ENCODE data around the gene FBXO45.

FBXO45 gene

DNA sequence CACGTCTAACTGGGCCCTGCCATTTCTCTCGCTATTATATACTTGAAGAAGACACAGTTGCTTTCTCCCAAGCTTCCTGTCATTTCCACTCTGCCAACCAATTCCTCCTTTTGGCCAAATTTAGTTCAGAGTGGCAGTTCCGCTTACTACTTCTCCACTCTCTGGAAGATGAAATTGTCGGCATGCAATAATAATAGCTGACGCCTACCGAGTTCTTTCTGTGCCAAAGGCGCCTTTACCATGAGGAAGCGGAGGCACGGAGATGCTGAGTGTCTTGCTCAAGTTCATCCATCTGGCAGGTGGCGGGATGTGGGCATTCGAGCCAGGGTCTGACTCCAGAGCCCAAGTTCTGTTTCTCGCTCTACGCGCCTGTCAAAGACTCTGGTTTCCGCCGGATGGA, 56.4 kb downstream of the FBXO45 start:
- no peak overlapping the region for H3K4me3 ChIP-seq (ENCODE audit: low read depth, low read length)
- TF ChIP-seq, protein P1, sequence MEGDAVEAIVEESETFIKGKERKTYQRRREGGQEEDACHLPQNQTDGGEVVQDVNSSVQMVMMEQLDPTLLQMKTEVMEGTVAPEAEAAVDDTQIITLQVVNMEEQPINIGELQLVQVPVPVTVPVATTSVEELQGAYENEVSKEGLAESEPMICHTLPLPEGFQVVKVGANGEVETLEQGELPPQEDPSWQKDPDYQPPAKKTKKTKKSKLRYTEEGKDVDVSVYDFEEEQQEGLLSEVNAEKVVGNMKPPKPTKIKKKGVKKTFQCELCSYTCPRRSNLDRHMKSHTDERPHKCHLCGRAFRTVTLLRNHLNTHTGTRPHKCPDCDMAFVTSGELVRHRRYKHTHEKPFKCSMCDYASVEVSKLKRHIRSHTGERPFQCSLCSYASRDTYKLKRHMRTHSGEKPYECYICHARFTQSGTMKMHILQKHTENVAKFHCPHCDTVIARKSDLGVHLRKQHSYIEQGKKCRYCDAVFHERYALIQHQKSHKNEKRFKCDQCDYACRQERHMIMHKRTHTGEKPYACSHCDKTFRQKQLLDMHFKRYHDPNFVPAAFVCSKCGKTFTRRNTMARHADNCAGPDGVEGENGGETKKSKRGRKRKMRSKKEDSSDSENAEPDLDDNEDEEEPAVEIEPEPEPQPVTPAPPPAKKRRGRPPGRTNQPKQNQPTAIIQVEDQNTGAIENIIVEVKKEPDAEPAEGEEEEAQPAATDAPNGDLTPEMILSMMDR (IDR thresholded peaks at IDR 0.05; ENCODE audit: low read depth, low read length, missing control alignments) = no peak
- DNase-seq (ENCODE audit: low read depth) = no peak

DNA sequence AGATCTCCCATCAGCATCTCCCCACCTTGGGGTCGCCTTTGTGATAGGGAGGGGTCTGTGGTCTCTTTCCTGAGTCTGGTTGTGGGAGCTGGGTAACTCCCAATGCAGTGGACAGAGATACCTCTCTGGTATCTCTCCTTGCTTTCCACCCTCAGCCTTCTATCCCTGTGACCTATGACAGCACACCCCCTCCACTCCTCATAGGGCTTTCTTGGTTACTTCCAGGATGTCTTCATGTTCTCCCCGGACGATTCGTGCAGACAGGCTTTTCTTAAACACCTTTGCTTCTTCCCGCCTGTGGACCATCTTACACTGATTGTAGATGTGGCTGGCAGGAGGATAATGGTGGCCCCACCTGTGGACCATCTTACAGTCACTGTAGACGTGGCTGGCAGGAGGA, 56.9 kb downstream of the FBXO45 start:
- TF ChIP-seq, protein P1 (IDR thresholded peaks at IDR 0.05; ENCODE audit: low read depth, low read length, missing control alignments) = no peak

GRCh38 chr3:196627918-196628231, 59.4 kb downstream of the FBXO45 start:
- TF ChIP-seq, protein P1 (IDR thresholded peaks at IDR 0.05; ENCODE audit: low read depth, low read length, missing control alignments) = no peak
- H3K4me3 ChIP-seq (ENCODE audit: low read depth, low read length) = no peak overlapping the region
- DNase-seq (ENCODE audit: low read depth) = no peak

More for the DNA sequence above, 56.9 kb downstream of the FBXO45 start:
- no peak overlapping the region for H3K4me3 ChIP-seq (ENCODE audit: low read depth, low read length)
- no peak for DNase-seq (ENCODE audit: low read depth)

GRCh38 chr3:196629228-196629627, 60.8 kb downstream of the FBXO45 start:
- no peak for DNase-seq (ENCODE audit: low read depth)
- TF ChIP-seq, protein P1 (IDR thresholded peaks at IDR 0.05; ENCODE audit: low read depth, low read length, missing control alignments) = no peak
- no peak overlapping the region for H3K4me3 ChIP-seq (ENCODE audit: low read depth, low read length)

DNA sequence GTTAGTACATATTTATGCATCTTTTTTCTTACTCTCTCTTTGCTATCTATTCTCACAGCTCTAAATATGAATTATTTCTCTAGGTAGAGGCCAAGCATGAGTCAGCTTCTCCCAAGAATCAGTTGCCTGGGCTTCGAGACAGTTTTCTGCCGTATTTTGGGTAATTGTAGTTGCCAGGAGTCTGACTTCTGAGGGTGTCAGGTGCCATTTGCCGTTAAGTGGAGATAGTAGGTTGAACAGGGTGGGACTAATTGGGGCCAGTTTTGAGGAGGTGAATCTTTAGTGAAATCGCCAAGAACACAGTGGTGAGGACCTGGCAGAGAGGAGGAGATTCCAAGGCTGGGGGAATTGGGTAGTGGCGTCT, 63.2 kb downstream of the FBXO45 start:
- TF ChIP-seq, protein P1 (IDR thresholded peaks at IDR 0.05; ENCODE audit: low read depth, low read length, missing control alignments) = no peak
- no peak for DNase-seq (ENCODE audit: low read depth)

GRCh38 chr3:196632046-196632751, 63.7 kb downstream of the FBXO45 start:
- H3K4me3 ChIP-seq (ENCODE audit: low read depth, low read length) = peak overlapping the region; percentile 58
- TF ChIP-seq, protein P1 (IDR thresholded peaks at IDR 0.05; ENCODE audit: low read depth, low read length, missing control alignments) = peak; percentile 31
- DNase-seq (ENCODE audit: low read depth) = peak; percentile 74

More for the DNA sequence above, 63.2 kb downstream of the FBXO45 start:
- peak overlapping the region; percentile 58 for H3K4me3 ChIP-seq (ENCODE audit: low read depth, low read length)

- TF ChIP-seq, protein P1 (IDR thresholded peaks at IDR 0.05; ENCODE audit: low read depth, low read length, missing control alignments) = no peak
- H3K4me3 ChIP-seq (ENCODE audit: low read depth, low read length) = peak overlapping the region; percentile 58
- no peak for DNase-seq (ENCODE audit: low read depth)
Measured at GRCh38 chr3:196633555-196634151, 65.2 kb downstream of the FBXO45 start.

Measured in GM12864 (cell line).